ENCODE data around the gene ZBTB21.

- no peak for TF ChIP-seq CTCF (IDR thresholded peaks at IDR 0.05)
- no peak for TF ChIP-seq POLR2A (IDR thresholded peaks at IDR 0.05; ENCODE audit: low read depth)
Measured at GRCh38 chr21:41952568-41953248, 57.5 kb downstream of the ZBTB21 start.

Data from esophagus muscularis mucosa (tissue), 3 donors.